NCI-H1105 treated with DMSO at 0.1 percent for 48 hours (cell line): ENCODE data around the gene MED26.

Experiments
- DNase-seq: peaks from one replicate; lab custom pipeline; 2025; lab: John Stamatoyannopoulos, UW

The MED26 gene

DNA sequence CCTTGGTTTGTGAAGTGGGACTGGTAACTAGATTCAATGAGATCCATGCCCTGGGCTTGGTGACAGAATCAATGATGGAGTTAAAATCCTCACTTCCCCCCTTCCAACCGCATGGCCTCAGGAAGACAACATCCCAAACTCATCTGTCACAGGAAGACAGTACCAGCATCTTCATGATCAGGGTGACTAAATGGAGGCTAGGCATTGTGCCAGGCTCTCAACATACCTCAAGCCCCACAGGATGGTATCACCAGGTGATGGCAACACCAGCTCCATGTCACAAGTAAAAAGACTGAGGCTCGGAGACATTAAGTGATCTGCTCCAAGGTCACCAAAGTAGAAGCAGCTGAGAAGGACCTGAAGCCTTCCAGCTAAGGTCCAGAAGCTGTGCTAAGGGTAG lies 14.2 kb downstream of the MED26 start:
- no peak for DNase-seq

DNA sequence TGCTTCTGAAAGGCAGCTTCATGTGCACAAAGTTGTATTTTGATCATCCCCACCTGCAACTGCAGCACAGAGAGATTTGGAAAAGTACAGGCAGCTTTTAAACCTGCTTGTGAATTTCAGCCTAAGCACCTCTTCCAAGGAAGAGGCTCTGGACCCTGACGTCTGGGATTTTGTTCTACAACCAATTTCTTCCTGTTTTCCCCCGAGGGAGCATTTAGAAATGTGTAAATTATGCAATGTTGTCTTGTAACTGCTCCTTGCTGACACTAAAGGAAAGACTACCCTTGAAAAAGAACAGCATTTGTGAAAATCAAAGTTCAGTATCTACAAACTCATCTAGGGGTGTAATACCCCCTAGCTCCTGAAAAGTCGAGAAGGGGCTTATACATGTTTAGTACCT lies 15.4 kb downstream of the MED26 start:
- no peak for DNase-seq

DNA sequence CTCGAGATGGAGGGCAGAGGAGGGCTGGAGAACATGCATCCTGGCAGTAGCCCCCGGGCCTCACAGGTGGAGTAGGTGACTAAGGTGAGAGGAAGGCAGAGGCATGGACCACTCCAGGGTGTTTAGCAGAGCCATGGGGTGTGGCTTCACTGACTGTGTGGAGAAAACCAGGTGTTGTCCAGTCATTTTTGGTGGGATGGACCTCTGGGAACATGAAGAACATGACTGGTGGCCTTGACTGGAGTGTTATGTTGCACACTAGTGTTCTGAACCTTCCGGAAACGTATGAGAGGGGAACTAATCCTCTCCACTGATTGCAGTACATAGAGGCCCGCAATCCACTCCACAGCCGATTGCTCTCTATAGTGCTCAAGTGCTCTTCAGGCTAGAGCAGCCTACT lies 16.9 kb downstream of the MED26 start:
- DNase-seq = no peak

DNA sequence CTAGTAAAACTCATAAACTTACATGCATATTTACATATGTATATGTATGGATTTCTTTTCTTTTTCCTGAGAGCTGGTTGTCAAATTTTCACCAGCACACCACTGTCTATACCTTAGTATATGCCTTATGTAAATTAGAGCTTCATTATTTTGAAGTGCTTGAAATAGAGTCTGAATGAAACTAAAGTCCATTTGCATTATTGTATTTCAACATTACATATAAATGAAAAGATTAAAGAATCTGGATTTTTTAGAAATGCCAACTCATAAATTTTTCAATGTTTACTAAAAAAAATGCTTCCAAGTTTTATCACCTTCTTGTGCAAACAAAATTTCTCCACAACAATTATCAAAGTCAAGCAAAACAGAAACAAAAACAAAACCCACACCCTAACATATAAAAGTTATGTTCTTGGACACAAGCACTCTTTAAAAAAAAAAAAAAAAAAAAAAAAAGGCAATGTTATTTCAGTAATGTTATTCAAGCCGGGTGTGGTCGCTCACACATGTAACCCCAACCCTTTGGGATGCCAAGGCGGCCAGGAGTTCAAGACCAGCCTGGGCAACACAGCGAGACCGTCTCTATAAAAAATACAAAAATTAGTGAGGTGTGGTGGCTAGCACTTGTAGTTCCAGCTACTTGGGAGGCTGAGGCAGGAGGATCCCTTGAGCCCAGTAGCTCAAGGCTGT lies 18.3 kb downstream of the MED26 start:
- no peak for DNase-seq

DNA sequence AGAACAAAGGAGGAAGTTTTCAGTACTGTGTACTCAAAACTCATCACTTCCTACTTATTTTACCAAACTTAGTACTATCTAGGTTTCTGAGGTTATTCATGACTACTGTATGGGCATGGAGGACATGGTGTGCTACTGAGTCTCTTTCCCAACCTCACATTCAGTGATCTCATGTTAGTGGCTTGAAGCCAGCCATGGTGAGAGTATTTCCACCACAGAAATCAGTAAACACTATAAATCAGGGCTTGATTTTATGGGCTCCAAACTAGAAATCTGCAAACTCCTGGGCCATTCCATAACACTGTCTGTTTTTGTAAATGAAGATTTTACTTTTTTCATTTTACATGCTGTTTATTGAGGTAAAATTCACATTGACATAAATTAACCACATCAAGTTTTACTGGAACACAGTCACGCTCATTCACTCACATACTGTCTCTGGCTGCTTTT lies 19.7 kb downstream of the MED26 start:
- no peak for DNase-seq

DNA sequence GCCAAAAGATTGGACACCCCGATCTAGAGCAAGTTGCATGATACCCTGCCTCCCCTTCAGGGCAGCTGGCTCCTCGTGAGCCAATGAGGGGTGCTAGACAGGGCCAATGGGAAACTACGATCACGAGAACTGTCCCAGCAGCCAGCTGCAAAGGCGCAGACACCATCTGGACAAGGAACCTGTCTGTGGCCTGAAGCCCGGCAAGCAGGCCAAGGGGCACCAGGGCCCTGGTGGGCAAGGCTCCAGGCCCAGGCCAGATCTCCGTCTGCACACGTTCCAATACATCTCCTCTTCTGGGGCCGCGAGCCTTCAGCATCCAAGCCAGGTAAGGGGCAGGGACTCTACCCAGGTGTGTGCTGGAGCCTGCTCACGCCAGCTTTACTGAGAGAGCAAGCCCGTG lies 20.2 kb downstream of the MED26 start:
- DNase-seq = no peak

DNA sequence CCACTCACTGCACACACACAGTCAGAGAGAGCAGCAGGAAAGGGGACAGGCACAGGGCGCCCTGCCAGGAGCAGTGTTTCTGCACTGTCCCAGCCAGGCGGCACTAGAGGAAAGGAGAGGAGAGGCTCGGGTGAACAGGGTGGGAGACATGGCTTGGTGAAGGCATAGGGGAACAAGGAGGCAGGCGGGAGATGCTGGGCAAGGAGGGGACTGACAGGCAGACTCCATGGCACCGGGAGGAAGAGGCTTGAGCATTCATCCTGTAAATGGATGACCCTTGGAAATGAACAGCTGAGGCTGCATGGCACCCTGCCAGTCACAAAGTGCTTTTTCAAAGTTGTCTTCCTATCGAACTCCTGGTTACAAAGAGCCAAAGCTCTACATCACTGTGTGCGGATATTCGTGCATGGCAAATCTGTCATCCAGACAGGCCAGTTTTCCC lies 22.4 kb downstream of the MED26 start:
- DNase-seq = peak; percentile 67

DNA sequence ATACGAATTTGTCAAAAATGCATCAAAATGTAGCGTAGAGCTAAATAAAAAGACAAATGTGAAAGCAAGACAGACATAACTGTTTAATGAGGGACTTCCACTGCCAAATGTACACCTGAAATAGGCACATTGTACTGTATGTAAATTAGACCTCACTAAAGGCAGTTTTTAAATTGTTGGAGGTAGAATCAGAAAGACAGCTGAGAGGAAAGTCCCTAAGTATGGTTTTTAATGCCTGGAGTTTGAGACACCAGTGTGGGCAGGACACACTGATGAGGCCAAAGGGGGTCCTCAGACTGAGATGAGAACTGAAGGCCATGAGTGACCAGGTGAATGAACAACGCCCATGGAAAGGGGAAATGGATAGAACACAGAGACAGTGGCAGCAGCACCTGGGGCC lies 22.9 kb downstream of the MED26 start:
- no peak for DNase-seq

DNA sequence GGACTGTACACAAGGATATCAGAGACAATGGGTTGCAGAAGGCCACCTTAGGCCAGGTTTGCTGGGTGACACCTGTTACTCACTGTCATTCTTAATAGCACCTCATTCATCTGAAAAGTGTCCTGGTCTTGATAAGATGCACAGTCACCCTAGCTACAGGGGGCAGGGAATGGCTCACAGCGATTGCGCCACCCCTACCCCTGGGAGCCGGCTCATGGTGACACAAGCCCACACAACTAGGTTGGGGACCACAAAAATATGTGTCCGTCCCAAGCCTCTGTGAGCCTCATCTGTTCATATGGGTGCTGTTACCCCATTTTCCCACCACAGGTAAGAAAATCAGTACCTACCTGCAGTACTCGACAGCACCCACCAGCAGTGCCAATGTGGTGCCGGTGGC lies 23.4 kb downstream of the MED26 start:
- no peak for DNase-seq

DNA sequence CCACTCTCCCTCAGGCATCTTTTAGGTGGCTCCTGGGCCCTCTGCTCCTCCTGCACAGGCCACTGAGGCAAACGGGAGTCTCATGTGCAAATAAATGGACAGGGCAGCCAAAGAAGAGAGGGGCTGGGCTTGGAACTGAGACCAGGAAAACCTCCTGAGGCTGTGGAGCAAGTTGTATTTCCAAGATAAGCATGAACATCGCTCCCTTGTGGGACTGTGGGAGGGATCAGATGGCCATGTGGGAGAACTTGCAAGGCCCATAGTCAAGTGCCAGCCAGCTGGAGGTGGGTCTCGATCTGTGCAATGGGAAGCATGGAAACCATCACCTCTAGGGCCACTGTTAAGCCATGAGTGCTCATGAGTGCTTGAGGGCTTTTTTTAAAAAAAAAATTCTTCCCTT lies 24.9 kb downstream of the MED26 start:
- DNase-seq = no peak

DNA sequence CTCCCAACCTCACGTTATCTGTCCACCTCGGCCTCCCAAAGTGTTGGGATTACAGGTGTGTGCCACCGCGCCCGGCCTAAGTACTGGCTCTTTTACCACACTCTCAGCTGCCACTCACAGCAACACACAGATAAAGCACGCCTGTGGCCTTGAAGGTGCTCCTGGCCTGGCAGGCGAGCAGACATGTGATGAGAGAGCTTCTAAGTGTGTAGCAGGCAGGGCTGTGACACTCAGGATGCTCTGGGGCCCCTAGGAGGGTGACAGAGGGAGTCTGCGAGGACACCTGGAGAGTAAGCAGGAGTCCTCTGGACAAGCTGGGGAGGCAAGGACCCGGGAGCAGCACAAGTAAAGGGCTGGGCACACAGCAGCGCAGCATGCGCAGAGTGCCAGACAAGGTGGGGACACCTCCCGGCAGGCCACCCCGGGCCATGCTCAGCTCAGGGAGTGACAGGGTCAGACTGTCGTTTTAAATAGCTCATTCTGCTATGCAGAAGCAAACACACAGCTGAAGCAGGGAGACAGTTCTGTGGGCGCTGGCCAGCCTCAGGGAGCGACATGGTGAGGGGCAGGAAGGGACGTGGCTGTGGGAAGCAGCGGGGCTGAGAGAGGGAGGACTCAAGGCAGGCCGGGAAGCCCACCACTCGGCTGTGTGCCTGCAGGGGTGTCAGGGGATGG lies 26.5 kb downstream of the MED26 start:
- DNase-seq = no peak

DNA sequence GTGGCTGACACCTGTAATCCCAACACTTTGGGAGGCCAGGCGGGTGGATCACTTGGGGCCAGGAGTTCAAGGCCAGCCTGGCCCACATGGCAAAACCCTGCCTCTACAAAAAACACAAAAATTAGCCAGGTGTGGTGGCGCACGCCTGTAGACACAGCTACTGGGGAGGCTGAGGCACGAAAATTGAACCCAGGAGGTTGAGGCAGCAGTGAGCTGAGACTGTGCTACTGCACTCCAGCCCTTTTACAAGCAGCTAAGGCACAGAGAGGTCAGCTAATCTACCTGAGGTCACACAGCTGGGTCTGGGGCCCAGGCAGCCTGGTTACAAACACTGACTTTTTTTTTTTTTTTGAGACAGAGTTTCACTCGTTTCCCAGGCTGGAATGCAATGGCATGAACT lies 27.2 kb downstream of the MED26 start:
- DNase-seq = no peak

DNA sequence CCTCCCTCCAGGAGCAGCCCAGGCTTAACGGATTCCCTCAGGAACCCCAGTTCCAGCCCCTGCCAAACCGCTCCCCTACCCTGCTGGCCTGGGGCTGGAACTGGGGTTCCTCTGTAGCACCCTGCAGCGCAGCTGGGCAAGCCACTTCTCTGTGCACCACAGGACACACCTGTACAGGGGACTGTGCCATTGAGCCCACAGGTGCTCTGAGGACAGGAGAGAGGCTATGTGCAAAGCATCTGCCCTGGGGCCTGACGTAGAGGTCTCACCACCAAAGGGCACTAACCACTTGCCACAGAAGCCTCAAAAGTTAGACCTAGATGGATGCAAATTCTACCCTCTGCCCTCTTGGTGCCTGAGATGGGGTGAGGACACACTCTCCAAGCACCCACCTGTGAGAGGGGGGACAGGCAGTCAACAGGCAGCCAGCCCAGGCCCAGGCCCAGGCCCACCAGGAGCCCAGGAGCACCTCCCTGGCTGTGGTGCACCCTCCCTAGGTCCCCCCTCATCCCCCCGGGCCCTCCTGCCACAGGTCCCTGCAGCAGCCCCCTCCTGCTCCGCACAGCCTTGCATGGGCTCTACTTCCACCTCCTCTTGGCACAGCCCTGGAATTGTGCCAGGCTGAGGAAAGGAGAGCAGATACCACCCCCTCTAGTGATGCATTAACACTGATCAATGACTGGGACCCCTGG lies 28.2 kb downstream of the MED26 start:
- no peak for DNase-seq

DNA sequence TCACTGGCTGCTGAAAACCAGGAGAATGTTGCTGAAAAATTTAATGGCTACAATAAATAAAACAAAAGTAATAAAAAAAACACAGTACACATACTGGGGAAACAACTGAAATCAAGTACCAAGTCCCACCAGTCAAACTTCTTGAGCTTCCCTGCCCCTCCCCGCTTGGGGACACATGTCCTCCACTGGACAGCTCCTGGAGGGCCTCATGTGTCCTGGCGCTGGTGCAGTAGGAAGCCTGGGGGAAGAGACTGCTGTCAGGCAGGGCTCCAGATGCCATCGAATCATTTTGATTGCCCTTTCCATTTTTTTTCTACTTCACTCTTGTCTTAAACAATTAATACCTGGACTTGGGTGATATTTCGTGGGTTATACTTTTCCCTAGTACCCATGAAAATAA lies 29.2 kb downstream of the MED26 start:
- DNase-seq = no peak

DNA sequence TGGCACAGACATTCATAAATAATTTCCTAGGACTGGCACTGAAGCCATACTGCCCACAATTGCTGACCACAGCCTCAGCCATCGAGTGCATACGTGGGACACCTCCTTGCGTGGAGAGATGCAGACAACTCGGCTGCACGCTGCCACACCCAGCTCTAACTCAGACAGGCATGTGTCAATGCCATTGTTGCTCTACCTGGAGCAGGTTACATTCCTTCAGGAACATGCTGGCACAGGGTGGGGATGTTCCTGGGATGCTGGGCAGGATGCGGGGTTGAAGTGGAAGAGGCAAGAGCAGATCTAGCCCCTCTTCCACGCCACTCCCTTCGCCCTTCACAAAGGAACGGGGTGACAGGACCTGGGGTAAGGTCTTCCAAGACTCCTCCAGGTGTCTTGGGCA lies 31.6 kb downstream of the MED26 start:
- no peak for DNase-seq

DNA sequence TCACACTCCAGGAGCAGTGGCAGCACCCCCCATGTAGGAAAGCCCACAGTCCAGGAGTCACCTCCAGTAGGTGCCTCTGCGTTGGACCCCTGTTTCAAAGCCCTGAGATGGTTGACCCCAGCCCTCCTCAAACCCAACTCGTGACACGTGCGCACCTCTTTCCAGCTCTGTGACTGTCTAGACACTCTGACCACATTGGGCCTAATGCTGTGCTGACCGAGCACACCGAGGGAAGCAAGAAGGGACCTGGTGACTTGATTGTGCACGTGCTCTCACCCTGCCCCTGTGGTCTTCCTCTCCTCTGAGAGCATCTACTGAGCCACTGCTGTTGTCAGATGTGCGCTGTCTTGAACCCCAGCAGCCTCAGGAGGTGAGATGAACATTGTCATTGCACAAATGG lies 32.9 kb downstream of the MED26 start:
- no peak for DNase-seq

DNA sequence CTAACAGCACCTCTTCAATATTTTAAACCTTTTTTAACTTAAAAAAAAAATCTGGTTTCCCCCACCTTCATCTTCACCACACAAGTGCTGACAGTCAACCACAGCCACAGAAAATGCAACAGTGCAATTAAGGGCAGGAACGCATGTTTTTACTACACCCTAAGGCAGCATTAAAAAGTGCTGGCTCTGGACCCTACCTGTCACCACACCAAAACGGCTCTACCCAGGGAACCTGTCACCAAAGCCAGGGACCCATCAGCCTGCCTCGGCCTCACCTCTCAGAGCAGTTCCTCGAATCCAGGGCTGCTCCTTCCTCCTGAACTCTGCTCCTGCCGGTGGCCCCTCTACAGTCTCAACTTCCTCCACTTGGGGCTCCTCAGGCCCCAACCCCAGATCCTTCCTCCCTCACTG lies 33.3 kb downstream of the MED26 start:
- no peak for DNase-seq

DNA sequence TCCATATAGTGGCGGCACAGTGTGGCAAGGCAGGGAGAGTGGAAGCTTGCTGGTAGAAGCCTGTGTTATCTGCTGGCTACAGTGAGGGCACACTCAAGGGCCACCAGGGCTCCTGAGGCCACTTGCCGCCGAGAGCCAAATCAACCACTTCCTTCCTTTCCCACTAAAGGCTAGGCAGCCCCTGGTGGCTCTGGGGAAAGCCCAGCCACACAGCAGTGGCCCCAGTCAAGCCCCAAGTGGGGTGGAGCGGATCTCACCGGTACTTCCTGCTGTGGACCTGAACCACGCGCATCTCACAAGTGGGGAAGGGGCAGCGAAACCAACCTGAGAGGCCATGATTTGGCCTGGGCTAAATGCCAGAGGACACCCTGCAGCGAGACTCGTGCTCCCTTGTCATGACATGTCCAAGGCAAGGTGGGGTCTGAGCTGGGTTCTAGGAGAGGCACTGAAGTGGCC lies 33.8 kb downstream of the MED26 start:
- no peak for DNase-seq

DNA sequence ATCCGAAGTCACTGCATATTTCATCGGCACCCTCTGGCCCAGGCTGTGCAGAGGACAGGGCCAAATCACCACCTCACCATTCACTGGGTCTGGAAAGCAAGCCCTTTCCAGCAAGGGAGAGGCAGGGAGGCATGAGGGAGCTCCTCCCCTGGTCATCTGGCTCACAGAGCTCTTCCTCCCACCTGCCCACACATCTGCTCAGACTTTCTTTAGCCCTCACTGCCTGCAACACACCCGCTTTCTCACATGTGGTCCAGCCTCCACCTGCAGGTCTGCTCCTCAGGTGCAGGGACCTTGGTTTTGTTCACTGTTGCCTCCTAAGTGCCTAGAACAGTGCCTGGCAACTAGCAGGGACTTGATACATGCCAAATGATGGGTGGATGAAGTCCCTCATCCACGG lies 34.8 kb downstream of the MED26 start:
- DNase-seq = no peak

DNA sequence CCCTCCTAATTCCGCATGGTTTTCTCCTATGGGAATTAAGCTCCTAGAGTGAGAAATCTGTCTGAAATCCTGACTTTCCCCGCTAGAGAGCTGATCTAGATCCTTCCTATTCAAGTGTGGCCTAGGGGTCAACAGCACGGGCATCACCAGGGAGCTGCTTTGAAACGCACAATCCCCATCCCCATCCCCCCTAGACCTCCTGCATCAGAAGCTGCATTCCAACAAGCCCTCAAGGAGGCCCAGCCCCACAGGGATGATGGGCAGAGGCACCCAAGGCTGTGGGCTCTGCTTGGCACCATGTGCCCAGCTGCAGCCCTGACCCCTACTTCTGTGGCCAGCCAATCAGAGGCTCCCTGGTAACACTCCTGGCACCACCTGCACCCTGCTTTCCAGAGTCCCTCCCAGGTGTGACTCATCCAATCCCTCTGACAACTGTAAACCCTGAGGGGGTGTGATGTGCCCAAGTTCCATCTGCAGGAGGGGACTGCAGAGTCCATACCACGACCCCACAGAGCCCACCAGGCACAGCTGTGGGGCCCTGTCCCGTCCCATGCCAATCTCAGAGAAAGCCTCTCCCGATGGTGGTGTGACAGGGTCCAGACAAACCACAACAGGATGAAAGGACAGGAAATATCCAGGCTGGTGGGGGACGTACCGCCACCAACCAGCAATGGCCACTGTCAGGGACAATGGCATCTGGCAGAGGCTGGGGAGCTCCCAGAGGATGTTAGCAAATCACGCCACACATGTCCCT lies 36.0 kb downstream of the MED26 start:
- no peak for DNase-seq

DNA sequence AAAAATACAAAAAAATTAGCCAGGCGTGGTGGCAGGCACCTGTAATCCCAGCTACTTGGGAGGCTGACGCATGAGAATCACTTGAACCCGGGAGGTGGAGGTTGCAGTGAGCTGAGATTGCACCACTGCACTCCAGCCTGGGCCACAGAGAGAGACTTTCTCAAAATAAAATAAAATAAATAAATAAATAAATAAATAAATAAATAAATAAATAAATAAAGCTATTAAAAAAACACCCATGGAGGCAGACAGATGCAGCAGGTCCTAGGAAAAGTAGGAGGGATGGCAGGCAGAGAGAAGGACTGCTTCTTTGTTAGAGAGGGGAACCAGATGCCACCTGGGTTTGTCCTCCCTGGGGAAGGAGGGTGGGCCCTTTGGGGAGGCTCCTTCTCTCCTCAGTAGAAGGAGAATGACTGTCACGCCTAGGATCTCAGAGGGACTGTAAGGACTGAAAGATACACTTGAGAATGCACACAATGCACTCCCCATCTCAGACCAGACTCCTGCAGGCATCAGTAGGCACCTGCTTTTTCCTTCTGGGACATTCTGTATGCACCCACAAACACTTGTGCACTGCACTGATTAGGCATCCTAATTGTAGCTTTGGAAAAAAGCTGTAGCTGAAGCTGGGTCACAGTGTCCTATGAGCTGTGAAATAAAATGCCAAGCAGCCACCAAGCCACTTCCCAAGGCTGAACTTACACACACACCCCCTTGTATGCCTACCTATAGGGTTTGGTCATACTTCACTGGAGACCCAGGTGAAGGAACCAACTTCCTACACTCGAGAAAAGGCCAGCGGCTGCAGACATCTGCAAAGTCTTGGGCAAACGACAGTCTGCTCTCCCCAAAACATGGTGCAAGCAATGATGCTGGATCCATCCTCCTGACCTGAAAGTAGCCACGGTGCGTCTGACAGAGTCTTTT lies 36.9 kb downstream of the MED26 start:
- no peak for DNase-seq
